Neural cell (in vitro differentiated cells): ENCODE results near the gene ZCWPW2.

Experiments
- CTCF ChIP-seq: fragments of 450-650 bp; IDR thresholded peaks from 2 replicates; pipeline ENCODE4 v1.5.1; 2014; ENCODE audit warnings: antibody characterized with exemption, mild to moderate bottlenecking, moderate library complexity; ENCODE audit not compliant: poor library complexity, severe bottlenecking
- POLR2AphosphoS5 ChIP-seq: IDR thresholded peaks from 2 replicates; pipeline ENCODE4 v1.6.1; 2012

DNA sequence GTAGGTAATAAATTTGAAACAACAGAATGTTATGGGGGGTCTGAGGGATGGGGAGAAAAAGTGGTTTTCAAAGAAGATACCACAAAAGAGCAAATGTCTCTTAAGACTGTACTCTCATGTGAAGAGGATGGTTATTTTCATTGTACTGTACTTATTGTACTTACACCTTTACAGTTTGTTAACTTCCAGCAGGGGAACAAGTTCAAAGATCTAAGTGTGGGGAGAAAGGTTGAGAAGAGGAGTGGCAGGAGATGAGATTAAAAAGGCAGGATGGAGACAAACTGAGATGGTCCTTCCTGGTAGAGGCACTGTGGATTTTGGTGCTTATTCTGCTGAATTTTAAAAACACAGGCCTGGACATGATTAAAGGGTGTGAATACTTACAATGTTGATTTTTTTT, 5.4 kb upstream of the ZCWPW2 start:
- TF ChIP-seq POLR2AphosphoS5 = no peak
- TF ChIP-seq CTCF = no peak
